Uterus (tissue), 2 donors: ENCODE data around the gene ACSS2.

Source experiments
- CTCF ChIP-seq, 4 experiments: fragments of 200-600 bp in 2 of 4; fragments of 450-650 bp in 2 of 4; sonication (generic) in 2 of 4; IDR thresholded peaks; one replicate each; pipeline ENCODE4 v1.5.1; 2016 to 2019; ENCODE audit warnings: antibody characterized with exemption in 4 of 4, mild to moderate bottlenecking in 2 of 4, moderate library complexity in 1 of 4
- POLR2A ChIP-seq, 2 donors: fragments of 450-650 bp; IDR thresholded peaks; one replicate each; pipeline ENCODE4 v1.6.1; 2016; ENCODE audit warnings: antibody characterized with exemption in 2 of 2, mild to moderate bottlenecking in 1 of 2, moderate library complexity in 1 of 2

GRCh38 chr20:34859826-34860545, 16.4 kb upstream of the ACSS2 start:
- TF ChIP-seq CTCF (IDR thresholded peaks at IDR 0.05) (no peak), POLR2A (IDR thresholded peaks at IDR 0.05) (no peak)
